NK-92 (cell line): Measurements from ENCODE around the gene CSF1.

Experiments used
- DNase-seq: peaks from one replicate; lab custom pipeline; 2025; ENCODE audit not compliant: unreplicated experiment; lab: John Stamatoyannopoulos, UW

The CSF1 gene

DNA sequence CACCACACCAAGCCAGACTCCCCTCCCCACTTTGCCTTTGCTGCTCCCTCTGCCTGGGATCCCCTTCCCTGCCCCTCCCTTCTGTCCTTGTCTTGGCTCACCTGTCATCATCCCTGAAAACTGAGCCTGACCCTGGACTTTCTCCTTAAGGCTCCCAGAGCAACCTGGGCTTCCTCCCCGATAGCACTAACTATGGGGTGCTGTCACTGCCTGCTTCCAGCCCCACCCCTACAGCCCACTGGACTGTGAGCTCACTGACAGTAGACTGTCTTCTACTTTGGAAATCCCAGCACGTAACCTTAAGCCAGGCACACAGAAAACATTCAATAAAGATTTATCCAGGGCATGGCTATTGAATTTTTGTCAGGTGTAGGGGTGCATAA, 9.5 kb upstream of the CSF1 start:
- no peak for DNase-seq

DNA sequence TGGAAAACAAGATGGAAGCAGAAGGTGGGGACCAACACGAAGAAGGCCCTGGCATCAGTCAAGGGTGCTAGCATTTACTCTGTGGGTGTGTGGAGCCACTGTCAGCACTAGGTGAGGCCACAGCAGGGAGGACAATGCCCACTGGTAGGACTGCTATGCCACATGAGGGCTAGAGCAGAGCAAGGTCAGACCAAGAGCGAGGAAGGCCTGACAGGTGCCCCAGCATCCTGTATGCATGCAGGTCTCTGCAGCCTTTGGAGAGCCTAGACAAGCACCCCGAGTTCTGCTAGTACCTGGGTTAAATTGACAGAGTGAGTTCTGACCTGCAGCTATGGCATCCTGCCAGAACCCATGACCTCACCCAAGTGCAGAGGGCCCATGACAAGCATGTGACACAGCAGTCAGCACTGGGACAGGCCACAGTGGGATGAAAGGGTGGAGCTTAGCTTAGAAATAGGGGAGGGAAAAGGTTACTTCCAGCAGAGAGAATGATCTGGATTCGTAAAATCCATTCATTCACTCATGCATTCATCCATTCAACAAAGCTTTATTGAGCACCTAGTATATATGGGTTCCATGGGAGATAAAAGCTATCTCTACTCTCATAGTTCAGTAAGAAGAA, 9.0 kb upstream of the CSF1 start:
- DNase-seq, result no peak

DNA sequence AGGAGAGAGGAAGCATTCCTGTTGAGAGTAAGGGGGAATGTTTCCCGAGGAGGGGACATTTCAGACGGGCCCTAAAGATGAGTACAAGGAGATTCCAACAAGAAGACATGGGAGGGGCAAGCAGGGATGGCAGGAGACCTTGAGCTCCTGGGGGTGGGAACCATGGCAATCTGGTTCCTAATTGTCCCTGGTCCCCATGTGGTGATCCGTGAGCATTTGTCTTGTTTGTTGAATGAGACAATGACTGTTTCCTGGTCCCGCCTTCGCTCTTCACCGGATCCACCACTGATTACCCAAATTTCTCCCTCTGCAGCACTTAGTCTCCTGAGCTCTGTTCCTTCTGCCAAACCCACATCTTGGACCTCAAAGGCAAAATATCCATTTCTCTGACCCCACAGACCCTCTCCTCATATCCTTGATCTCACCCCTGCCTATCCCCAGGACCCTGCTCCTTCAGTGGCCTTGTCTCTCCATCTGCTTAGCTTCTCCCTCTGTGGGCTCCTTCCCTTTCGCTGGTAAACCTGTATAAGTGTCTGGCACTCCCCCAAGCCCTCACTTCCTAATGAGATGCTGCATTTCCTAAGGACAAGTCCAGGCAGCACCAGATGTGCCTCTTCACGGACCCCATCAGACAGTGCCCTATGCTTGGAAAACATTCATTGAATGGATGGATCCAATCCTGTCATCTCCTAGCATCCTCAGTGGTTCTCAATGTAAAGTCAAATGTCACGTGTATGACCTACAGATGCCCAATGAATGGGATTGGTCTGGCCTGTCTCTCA, 8.3 kb upstream of the CSF1 start:
- DNase-seq, result no peak

DNA sequence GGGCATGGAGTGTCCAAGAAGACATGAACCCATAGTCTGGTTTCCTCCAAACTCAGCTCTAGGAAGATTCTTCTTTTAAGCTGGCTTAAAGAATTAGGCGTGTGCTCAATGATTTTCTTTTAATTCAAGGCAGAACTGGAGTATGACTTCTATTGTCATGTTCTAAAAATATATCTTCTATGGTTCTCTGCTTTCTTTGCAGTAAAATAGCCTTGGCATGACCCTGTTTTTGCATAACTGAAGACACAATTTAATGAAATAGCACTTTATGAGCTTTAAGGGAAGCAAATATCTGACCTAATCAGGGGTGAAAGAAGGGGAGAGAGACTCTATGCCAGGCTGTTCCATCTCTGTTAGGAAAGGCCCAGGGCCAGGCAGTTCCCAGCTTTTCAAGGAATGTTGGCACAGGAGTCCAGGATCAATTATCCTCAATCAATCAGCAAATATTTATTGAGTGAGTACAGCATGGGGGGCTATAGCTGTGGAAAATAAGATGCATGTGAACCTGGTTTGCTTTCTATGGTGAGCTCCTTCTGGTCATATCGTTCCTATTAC, 7.2 kb upstream of the CSF1 start:
- no peak for DNase-seq

DNA sequence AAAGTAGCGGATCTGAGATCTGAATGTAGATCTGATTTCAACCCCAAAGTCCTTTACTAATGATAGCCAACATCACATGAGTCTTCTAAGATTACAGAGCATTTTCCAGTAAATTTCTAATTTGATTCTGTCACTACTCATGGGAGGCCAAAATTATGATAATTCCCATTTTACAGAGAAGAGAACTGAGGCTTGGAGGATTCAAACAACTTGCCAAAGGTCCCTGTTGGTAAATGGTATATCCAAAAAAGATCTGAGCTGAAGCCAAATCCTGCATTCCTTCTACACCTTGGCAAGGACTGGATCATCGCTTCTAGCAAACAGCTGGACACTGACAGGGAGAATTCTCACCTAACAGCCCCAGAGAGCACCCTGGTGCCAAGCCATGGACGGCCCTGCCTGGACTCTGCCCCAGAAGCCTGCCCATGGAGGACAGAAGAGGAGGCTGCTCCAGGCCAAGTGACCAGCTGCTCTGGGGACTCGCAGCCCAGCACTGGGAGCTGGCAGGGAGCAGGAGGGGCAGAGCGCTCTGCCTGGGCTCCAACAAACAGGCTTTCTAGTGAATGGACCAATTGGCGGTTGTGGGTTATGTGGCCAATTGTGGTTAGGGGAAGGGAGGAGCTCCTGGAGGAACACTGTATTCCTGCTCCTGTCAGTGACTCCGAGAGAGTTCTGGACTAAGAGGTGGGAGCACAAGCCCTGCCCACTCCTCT, 6.4 kb upstream of the CSF1 start:
- DNase-seq, result no peak

DNA sequence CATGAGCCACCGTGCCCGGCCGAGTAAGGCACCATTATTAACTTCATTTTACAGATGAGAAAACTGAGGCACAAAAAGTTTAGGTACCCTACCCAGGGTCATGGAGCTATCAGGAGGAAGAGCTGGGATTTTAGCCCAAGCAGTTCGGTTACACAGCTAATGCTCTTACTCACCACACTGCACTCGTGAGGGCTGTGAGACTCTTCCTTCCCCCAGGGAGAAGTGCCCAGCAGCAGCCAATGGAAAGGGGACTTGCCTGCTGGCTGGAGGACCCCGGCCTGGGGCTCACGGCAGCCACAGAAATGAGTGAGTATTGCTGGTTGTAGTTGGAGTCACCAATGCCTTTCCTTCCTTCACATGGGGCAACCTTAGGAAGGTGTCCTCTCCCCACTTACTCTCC, 5.2 kb upstream of the CSF1 start:
- DNase-seq, result no peak

DNA sequence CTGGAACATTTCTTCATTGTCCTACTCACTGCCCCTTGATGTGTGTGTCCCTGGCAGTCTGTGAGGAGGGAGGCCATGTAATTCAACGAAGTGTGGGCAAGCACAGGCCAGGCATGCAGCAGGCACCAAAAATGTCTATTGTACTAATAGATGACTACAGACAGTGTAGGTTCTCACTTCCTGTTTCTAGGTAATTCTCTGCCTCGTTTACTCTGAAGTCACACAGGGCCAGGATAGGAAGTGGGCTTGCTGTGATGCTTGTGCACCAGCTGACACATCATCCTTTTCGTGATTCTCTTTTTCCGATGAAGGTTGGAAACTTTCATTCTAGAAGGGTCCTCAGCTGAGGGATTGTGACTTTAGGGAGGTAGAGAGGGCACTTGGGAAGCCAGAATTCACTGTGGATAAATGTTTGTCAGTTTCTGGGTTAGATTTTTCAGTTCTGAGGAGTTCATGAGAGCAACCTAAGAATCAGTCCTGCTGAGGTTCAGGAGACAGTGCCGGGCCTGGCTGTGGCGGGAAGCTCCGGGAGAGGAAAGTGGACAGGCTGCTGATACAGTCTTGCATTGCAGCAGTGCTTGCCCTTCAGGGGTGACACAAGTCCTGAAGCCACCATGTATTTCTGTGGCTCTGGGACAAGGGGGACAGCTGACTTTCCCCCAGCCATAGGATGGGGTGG, 4.3 kb upstream of the CSF1 start:
- DNase-seq, result no peak

DNA sequence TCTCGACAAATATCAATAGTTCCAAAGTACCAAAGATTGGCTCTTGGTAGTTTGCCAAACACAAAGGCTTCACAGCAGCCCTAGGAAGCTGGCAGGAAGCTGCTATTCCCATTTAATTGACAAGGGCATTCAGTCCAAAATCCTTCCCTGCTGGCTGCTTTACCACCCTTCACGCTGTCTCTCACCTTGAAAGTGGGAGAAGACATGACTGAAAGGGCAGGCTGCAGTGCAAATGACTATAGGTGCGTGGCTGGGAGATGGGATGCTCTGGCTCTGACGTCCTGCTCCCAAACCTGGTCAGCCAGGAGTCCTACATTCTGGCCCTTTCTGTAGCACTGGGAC, 3.8 kb upstream of the CSF1 start:
- no peak for DNase-seq

DNA sequence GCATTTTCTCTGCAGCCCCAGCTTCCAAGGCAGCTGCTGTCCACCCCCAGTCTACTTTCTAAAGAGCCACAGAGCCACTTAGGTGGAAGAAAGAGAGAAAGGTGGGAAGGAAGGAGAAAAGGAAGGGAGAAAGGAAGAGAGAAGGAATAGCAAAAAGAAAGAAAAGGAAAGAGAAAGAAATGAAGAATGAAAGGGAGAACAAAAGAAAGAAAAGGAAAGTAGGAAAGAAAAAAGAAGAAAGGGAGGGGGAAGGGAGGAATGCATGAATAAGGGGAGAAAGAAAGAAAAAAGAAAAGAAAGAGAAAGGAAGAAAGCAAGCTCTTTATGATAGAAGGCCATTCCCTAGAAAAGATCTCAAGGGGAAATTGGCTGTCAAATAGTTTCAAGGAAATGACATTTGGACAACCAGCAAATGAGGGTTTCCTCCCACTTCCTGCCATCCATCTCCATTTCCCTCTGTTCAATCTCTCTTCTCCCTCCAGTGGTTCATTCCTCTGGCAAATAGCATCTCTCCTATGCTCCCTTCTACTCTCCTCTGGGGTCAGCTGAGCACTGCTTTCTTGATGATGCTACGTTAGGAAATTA, 3.4 kb upstream of the CSF1 start:
- DNase-seq, result no peak

DNA sequence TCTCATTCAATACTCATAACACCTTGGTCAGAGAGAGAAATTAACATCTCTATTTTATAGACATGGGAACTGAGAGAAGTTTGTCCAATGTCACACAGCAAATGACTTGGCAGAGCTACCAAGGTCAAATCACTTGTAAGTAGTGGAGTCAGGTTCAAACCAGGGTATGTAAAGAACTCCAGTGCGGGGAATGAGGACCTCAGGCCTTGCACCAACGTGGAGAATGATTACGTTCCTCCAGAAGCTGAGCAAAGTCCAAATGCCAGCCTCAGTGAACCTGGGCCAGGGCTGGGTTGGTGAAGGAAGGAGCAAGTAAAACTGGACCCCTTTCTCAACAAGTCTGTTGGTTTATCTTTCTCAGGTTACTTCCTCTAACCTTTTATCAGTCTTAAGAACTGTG, 1.8 kb upstream of the CSF1 start:
- DNase-seq, result no peak

DNA sequence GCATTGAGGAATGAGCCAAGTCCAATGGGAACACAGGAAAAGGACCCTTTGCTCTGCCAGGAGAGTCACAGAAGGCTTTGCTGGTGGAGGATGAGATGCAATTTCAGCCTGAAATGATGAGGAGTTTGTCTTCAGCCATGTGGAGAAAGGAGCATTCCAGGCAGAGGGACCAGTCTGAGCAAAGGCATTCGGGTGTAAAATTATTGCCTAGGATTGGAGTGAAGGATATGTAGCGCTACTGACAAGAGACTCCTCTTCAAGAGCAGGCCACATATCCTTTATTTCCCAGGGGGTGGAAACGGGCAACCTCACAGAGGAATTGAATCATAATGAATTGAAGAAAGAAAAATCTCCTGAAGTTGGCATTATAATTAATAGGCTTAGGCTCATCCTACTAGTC, 1.1 kb upstream of the CSF1 start:
- no peak for DNase-seq

DNA sequence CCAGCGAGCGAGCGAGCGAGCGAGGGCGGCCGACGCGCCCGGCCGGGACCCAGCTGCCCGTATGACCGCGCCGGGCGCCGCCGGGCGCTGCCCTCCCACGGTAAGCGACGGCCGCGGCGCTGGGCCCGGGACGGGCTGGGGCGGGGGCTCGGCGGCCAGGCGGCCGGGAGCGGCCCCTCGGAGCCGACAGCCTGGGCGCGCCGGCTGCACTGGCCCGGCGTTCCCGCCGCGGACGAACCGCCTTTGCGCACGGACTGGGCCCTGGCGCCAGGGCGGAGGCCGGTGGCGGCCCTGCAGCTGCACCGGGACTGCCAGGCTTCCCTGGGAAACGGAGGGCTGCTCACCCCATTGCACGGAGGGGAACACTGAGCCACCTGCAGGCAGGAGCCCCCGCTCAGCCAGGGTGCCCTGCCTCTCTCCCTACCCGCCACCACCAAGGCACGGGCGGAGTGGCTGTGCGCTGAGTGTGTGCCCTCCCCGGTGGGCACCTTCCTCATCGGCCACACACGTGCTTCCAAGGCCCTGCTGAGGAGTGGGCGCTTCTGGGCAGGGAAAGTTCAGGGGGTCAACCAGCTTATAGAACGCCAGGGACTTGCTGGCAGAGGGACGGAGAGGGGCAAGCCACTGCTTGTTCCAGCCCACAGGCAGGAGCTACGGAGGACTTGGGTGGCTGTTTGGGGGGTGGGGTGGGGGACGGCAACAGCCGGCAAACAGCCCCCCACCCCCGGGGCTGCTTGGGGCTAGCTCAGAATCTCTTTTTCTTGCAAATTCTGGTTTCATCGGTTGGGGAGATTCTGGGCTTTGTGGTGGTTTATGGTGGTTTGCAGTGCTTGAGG, 532 bp downstream of the CSF1 start:
- no peak for DNase-seq

DNA sequence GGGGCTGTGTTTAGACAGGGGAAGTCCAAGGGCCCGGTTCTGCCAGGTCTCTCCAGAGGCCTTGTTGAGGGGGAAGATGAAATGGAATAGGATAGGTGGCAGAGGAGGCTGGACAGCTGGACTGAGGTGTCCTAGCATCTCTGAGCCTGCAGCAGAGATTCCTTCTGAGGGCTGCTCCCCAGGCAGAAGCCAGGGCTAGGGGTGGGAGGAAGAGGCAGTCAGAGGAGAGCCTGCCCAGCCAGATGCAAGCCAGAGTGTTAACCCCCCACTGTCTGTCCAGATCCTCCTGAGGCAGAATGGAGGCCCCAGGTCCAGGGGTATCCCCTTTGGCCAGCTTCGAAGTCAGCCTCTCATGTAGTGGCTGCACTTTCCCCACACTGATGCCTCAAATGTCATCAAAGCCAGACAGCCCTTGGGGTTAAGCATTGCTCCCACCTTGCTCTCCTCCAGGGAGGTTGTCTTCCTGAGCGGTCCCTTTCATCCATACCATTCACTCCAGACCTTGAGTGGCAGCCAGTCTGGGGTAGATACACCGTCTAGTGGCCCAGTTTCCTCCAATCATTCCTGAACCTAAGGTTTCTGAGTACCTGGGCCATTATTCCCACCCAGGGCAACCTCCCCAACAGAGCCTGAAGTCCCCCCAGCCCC, 1.7 kb downstream of the CSF1 start:
- DNase-seq, result no peak

DNA sequence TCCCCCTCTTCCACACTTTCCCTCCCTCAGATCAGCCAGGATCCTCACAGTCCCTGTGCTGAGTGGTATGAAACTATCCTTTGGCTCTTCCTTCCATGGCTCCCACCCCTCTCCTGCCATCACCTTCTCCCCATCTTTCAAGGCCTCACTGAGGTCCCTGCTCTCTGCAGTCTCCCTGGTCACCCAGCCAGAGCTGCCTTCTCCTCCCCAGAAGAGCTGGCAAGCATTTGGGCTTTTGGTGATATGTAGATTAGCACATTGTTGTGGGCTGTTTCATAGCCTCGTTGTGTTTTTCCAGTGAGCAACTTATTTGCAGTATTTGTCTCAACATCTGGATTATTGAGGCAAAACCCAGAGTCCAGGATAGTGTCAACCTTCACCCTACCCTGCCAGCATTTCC, 2.2 kb downstream of the CSF1 start:
- no peak for DNase-seq

DNA sequence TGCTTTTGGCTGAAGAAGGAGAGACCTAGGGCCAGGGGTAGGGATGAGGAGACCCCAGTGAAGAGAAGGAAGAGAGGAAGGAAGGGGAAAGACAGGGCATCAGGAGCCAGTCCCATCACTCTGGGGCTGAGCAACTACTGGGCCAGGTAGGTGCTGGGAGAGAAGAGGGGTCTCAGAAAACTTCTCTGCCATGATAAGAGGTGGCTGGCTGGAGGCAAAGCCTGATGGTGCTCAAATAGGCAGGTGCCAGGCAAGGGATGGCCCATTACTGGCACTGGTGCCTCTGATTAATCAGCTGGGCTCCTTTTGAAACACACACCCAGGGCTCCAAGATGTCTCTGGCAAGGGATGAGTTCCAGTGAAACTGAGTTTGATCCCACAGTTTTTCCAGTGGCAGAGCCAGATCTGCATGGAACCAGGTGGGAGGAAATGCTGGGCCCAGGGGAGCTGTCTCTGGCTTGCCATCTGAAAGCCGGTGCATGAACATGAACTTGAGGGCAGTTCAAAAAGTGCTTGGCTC, 2.8 kb downstream of the CSF1 start:
- DNase-seq, result no peak

DNA sequence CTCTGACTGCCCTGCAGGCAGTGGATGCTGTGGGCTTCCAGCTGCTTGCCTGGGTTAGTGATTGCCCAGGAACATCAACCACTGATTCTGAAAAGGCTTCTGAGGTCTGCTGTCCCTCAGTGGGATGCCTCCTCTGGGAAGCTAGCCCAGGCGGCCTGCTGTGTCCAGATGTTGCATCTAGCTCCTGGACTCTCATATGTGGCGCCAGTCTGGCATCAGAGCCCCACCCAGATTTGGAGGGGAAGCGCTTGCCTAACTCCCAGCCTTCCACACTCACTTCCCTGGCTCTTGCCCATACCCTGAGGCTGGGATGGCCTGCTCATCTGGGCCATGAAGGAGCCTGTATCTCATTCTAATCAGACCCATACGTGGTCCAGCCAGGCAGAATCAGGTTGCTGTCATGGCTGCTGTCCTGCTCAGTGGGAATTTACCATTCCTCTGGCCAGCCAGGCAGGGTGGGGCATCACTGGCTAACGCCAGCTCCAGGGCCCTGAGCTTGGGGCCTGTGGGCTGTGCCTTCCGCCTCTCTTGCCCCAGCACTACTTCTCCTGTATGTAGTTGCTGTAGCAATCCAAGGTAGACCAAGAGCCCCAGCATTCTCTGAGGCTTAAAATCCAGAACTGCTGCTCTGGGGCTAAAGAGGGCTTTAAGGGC, 4.1 kb downstream of the CSF1 start:
- no peak for DNase-seq

DNA sequence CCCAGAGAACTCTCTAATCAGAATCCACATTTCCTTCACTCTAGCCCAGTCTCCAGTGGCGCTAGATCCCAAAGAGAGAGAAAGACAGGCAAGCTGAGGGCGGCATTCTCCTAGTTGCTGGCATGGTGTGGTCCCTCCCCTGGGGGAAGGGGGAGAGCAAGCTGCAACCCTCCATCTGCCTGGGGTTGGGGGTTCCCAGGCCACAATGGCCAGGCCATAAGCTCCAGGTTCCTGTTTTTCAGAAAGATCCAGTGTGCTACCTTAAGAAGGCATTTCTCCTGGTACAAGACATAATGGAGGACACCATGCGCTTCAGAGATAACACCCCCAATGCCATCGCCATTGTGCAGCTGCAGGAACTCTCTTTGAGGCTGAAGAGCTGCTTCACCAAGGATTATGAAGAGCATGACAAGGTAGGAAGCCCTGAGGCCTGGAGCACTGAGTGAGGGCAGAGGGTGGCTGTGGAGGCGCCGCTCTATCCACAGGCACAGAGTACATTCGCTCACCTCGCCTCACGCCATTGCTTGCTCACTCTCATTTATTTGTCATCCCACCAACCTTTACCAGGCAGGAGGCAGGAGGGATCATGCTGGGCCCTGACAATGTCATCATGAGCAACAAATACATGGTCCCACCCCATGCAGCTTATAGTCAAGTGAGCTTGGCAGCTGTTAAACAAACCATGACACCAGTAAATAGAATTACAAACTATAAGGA, 6.6 kb downstream of the CSF1 start:
- DNase-seq, result no peak

DNA sequence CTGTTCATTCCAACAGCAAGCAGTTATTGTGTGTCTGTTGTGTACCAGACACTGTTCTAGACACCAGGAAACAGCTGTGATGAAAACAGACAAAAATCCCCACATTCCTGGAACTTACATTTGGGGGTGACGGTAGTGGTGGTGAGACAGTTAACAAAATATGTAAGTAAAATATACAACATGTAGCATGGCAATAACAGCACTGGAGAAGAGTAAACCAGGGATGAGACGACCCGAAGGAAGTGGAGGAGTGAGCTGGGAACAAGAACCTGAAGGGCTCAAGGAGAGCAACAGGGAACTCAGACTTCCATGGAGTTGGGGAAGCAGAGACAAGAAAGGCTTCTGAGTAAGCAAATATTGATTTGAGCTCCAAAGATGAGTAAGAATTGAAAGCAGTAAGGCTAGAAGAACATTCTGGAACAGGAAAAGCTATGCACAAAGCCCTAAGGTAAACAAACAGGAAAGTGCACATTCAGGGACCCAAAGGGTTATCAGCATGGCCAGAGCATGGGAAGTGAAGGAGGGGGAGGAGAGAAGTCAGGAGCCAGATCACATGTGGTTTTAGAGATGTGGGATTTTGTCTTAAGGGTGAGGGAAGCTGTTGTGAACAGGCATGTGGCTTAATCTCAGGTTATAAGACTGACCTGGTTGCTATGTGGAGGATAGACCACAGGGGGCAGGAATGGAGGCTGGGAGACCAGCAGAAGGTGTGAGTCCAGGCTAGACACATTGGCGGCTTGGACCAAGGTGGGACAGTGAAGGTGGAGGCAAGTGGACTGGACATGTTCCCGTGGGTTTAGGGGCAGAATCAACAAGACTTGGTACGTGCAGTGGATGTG, 7.3 kb downstream of the CSF1 start:
- DNase-seq, result no peak
